Endothelial cell (in vitro differentiated cells): ENCODE measurements around the gene NPRL2. TPM values are rescaled to one million over a fixed set of nuclear protein-coding genes. Genes with fewer than 3 reads are reported as not detected.

Experiments used
- DNase-seq: peaks from one replicate; pipeline ENCODE4 v3.0.0; 2021; ENCODE audit warnings: low spot score
- H3K27ac Mint-ChIP-seq: one replicate; pipeline ENCODE4 v1.8.0; 2021; ENCODE audit warnings: mixed read lengths, inconsistent platforms; ENCODE audit not compliant: unreplicated experiment
- H3K27me3 Mint-ChIP-seq: one replicate; pipeline ENCODE4 v1.8.0; 2021; ENCODE audit warnings: mild to moderate bottlenecking, moderate library complexity, mixed read lengths, inconsistent platforms; ENCODE audit not compliant: unreplicated experiment
- H3K36me3 Mint-ChIP-seq: one replicate; pipeline ENCODE4 v1.8.0; 2021; ENCODE audit warnings: mild to moderate bottlenecking, low read depth, mixed read lengths, inconsistent platforms; ENCODE audit not compliant: unreplicated experiment
- H3K4me1 Mint-ChIP-seq: one replicate; pipeline ENCODE4 v1.8.0; 2021; ENCODE audit warnings: mild to moderate bottlenecking, mixed read lengths, inconsistent platforms; ENCODE audit not compliant: unreplicated experiment
- H3K4me3 Mint-ChIP-seq: one replicate; pipeline ENCODE4 v1.8.0; 2021; ENCODE audit warnings: mild to moderate bottlenecking, mixed read lengths, inconsistent platforms; ENCODE audit not compliant: unreplicated experiment
- H3K9me3 Mint-ChIP-seq: one replicate; pipeline ENCODE4 v1.8.0; 2021; ENCODE audit warnings: mixed read lengths, inconsistent platforms; ENCODE audit not compliant: unreplicated experiment
- CTCF ChIP-seq: fragments of 200-600 bp; sonication (generic); IDR thresholded peaks from one replicate; pipeline ENCODE4 v1.5.0; 2021; ENCODE audit warnings: antibody characterized with exemption; ENCODE audit not compliant: unreplicated experiment
- total RNA-seq: library from RNA; stranded (reverse); fragmentation: NEBNext Ultra II Directional; extraction: Animal tissue kit (Norgen Biotek cat#: 25700); gene quantifications from one replicate; pipeline ENCODE4 v1.2.1, GENCODE V29; 2021; ENCODE audit not compliant: unreplicated experiment

NPRL2 gene
- total RNA-seq, 1 donor from 2014 or later = 18.0 TPM

GRCh38 chr3:50297384-50297775 is 53.2 kb downstream of the NPRL2 start:
- Mint-ChIP-seq H3K27me3 (peaks cover 4% of the 10 kb centered on the region), H3K27ac (no peak overlapping the region), H3K4me3 (no peak overlapping the region), H3K36me3 (no peaks in the 10 kb centered on the region), H3K4me1 (peaks cover 19% of the 10 kb centered on the region), H3K9me3 (no peaks in the 10 kb centered on the region)
- no peak for DNase-seq
- no peak for TF ChIP-seq CTCF

Other genes with a start within 250 kb of the NPRL2 start
- gene SEMA3F, start 195.5 kb downstream of the NPRL2 start, total RNA-seq = 21.3 TPM
- 0.59 TPM for gene GNAT1, start 159.2 kb downstream of the NPRL2 start, total RNA-seq
- gene SLC38A3, start 145.5 kb downstream of the NPRL2 start, total RNA-seq = 0.56 TPM
- gene GNAI2, start 114.6 kb downstream of the NPRL2 start, total RNA-seq = 771 TPM
- 1.7 TPM for gene SEMA3B, start 81.6 kb downstream of the NPRL2 start, total RNA-seq
- 0.18 TPM for gene LSMEM2, start 71.7 kb downstream of the NPRL2 start, total RNA-seq
- 43.2 TPM for gene IFRD2, start 58.3 kb downstream of the NPRL2 start, total RNA-seq
- 12.7 TPM for gene HYAL3, start 51.4 kb downstream of the NPRL2 start, total RNA-seq
- 17.1 TPM for gene NAA80, start 51.4 kb downstream of the NPRL2 start, total RNA-seq
- gene HYAL1, start 47.2 kb downstream of the NPRL2 start, total RNA-seq = 1.6 TPM
- gene HYAL2, start 28.0 kb downstream of the NPRL2 start, total RNA-seq = 214 TPM
- 36.4 TPM for gene TUSC2, start 22.6 kb downstream of the NPRL2 start, total RNA-seq
- gene RASSF1, start 9.9 kb downstream of the NPRL2 start, total RNA-seq = 14.8 TPM
- gene ZMYND10, start 5.0 kb downstream of the NPRL2 start, total RNA-seq = not detected
- 5.5 TPM for gene CYB561D2, start 87 bp upstream of the NPRL2 start, total RNA-seq
- 44.9 TPM for gene TMEM115, start 8.7 kb upstream of the NPRL2 start, total RNA-seq
- gene CACNA2D2, start 152.9 kb upstream of the NPRL2 start, total RNA-seq = 17.3 TPM
- gene C3orf18, start 217.0 kb upstream of the NPRL2 start, total RNA-seq = 4.0 TPM
- 10.9 TPM for gene HEMK1, start 218.7 kb upstream of the NPRL2 start, total RNA-seq